KBM-7 (cell line): ENCODE data around the gene ALG9.

Experiments
- DNase-seq: peaks from one replicate; pipeline ENCODE4 v3.0.0-alpha.2; 2015
- in situ Hi-C: fragments of 300-500 bp; cut with MboI; formaldehyde crosslinking; loops from 2 replicates; pipeline ENCODE4 v1.14.3; 2020; ENCODE audit warnings: low sequenced_read_pairs, low pct_unique_long_range_greater_than_20kb, mixed read lengths

ALG9 gene

GRCh38 chr11:111870886-111871692 is at the start of gene ALG9:
TSS of gene ALG9 (minus strand) at chr11:111871581. CDS start at chr11:111871482, 99 bp downstream.
- DNase-seq: peak; percentile 84
- in situ Hi-C loops: no loop called here

DNA sequence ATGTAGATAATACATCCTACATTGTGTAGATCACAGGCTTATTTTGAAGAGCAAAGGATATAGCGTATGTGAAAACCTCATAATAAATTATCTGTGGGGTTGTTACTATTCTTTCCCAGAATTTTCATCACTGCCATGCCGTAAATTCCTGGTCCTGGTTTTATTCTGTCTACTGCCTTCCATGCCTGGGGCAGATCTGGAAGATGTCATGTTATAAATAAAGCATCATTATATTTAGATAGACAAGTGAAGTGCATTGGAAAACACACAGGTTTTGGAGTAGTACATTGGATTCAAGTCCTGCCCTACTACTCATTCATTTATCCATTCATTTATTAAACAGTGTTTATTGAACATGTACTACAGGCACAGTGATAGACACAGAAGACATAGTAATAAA is 49.5 kb upstream of the ALG9 start:
- no peak for DNase-seq
- in situ Hi-C loops: no loop called here

DNA sequence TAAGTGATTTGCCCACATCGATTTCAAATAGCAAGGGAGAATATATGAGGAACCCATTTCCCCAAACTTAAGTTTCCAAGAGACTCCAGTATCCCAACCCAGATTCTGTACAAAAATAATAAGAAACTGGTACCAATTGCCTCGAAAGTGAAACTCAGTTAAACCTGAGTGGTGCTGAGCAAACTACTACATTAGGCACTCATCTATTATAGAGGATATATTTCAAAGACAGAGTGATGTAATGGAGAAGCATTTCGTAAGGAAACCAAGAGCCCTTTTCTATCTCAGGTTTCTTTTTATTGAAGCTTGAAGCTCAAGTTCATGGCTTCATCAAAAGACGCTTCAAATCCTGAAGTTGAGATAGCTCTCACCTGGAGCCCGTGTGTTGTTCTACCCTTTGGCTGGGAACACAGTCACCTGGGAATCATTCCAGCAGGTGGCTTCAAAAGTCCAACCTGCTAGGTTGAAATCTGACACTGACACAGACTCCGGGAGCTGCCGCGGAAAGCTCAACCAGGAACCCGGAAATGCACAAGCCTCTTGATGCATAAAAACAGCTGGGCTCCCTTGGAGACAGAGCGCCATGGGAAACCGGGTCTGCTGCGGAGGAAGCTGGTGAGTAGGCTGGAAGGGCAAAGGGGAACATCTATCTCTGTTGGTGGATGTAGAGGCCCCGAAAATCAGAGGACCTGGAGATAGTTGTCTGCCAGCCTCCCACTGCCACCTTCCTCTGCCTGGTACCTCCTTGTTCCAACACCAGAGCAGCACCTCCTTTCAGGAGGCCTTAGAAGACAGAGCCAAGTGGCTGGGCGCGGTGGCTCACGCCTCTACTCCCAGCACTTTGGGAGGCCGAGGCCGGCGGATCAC is 47.2 kb upstream of the ALG9 start, which contains the start of gene C11orf52:
Gene C11orf52, plus strand, starts transcription at position 524 of the 867 bp plus-strand sequence. Its CDS starts 60 bp downstream, at position 584.
- no peak for DNase-seq

GRCh38 chr11:111917788-111918187 is 46.4 kb upstream of the ALG9 start:
- no peak for DNase-seq
- in situ Hi-C loops: no loop called here

More for the DNA sequence above, 47.2 kb upstream of the ALG9 start, which contains the start of gene C11orf52:
- in situ Hi-C loops: no loop called here

- DNase-seq: no peak
- in situ Hi-C loops: no loop called here
These were observed 45.9 kb upstream of the ALG9 start for GRCh38 chr11:111917312-111917711.

GRCh38 chr11:111916768-111917167 is 45.4 kb upstream of the ALG9 start:
- in situ Hi-C loops: no loop called here
- DNase-seq: no peak

DNA sequence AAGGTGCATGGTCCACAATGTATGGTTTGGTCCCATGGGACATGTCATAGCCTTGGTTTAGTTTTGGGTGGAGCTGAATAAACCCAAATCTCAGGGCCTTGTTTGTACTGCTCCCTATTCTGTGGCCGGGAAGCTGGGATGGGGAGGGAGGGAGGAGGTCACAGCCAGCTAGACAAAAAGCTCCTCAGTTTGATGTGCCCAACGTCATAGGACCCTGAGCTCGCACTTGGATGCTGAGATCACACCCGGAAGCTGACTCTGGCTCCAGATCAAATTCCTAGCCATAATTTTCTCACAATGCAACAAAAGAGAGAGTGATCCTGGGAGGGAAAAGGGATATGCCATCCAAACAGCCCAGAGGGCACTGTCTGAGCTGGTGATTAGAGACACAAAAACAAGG is 42.6 kb upstream of the ALG9 start:
- no peak for DNase-seq
- in situ Hi-C loops: no loop called here

DNA sequence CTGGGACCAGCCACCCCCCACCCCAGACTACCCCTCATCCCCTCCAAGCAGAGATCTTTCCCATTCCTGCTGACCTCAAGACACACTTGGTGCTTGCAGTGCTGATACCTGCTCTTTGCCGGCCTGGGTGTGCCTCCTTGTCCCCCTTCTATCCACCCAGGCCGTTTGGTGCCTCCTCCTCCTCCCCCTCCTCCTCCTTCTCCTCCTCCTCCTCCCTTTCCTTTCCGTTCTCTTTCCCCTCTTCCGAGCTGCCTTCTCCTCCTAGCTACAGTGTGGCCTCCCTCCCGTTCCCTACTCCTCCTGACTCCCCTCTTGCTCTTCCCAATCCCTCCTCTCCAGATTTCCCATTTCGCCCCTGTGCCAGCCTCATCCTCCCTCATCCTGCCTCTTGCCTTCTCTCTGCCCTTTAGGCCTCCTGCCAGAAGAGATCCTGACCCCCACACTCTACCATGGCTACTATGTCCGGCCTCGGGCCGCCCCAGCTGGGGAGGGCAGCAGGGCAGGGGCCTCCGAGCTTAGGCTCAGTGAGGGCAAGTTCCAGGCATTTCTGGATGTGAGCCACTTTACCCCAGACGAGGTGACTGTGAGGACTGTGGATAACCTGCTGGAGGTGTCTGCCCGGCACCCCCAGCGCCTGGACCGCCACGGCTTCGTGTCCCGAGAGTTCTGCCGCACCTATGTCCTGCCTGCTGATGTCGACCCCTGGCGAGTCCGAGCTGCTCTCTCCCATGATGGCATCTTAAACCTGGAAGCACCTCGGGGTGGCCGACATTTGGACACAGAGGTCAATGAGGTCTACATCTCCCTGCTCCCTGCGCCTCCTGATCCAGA is 41.9 kb upstream of the ALG9 start:
- no peak for DNase-seq
- in situ Hi-C loops: no loop called here

GRCh38 chr11:111912535-111912934 is 41.2 kb upstream of the ALG9 start, which contains the start of gene HSPB2:
TSS of gene HSPB2 (plus strand) at chr11:111912734. CDS start at chr11:111912830, 96 bp downstream.
- in situ Hi-C loops: no loop called here
- no peak for DNase-seq

DNA sequence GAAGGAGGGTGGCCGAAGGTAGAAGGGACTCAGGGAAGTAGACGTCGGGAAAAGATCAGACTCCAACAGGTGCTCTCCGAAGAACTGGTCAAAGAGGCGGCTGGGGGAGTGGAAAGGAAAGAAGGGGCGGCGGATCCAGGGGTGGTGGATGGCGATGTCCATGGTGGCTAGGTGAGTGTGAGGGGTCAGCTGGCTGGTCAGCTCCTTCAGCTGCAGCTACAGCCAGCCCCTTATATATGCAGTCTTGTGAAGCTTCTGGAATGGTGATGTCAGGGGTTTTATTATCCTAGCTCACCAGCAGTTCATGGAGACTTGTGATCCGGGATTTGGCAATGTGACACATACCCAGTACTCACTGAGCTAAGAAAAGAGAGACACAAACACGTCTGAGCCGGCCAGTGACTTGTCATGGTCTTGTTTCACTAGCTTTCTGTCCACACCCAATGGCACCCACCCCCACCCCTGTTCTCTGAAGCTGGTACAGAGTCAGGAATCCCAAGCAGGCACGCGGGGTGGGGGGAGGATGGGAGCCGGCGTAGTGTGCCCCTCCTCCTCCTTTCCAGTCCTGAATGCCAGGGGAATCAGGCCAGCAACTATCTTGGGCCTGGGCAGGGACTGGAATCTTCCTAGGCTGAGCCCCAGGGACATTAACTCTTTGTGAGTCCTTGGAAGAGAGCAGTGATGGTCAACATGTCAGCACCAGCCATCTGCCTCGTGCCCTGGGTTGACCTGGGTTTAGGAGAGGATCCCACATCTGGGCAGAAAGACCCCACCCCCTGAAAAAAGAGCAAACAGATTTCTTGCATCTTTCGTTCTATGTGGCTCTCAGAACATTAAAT is 40.4 kb upstream of the ALG9 start, which contains the start of gene CRYAB:
Gene CRYAB, minus strand, starts transcription at position 208 of the 839 bp plus-strand sequence. Its CDS starts 46 bp downstream, at position 162.
- no peak for DNase-seq
- in situ Hi-C loops: no loop called here

DNA sequence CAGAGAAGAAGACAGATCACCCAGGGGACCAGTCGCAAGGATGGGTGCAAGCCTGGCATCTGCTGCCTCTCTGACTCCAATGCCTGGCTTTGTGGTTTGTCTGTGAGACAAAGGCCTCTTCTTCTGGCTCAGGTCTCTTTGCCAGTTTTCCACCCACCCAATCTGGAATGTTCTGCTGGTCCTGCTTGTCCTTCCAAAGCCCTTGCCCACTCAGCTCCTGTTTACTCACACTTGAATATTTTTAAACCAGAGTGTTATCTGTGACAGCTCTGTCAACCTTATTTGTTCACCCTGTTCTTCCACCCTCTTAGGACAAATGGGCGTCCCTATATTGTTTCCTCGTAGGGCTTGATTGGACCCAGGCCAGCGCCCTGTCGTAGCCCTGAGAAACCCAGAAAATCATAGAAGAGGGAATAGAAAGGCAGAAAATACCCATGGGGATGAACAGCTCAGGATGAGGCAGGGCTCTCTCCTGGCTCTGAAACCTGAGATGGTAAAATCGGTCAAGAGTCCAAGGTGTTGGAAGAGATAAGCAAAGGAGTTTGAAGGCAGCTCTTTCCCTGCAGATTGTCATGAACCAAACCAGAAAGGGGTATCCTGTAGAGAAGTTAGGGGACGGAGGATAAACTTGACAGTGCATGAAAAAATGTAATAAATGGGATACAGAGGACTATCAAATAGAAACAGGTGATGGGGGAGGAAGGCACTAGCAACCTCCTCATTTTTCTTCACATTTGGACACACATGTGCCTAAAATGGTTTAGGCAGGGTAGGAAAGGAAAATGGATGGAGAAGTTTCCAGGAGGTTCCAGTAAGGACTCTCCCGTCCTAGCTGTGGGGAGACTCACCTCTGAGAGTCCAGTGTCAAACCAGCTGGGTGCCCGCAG is 39.5 kb upstream of the ALG9 start:
- no peak for DNase-seq
- in situ Hi-C loops: no loop called here

DNA sequence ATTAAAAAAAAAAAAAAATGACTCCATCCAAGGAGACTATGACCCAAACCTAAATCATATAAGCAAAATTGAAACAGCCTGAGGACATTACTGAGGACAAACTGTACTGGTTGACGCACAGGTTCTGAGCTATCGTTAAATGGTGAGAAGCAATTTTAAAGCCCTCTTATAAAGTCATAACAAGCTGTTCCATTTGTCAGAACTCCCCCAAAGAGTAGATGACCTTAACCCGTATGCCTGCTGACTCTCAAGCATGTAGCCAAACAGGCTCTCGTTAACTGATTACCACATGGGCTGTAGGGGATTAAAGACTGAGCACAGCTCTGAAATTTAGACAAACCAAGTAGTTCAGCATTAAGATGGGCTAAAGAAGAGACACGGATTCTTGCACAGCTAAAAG is 38.0 kb upstream of the ALG9 start:
- in situ Hi-C loops: no loop called here
- no peak for DNase-seq

GRCh38 chr11:111908639-111909305 is 37.4 kb upstream of the ALG9 start:
- no peak for DNase-seq
- in situ Hi-C loops: no loop called here

- no peak for DNase-seq
- in situ Hi-C loops: no loop called here
These were observed 35.3 kb upstream of the ALG9 start for GRCh38 chr11:111906680-111907079.

- no peak for DNase-seq
- in situ Hi-C loops: no loop called here
These were observed 34.0 kb upstream of the ALG9 start for GRCh38 chr11:111905411-111905810.

GRCh38 chr11:111886844-111887243 is 15.5 kb upstream of the ALG9 start:
- in situ Hi-C loops: no loop called here
- DNase-seq: no peak

GRCh38 chr11:111886032-111886431 is 14.7 kb upstream of the ALG9 start:
- in situ Hi-C loops: no loop called here
- no peak for DNase-seq
